Measurements from ENCODE around the gene CSNK1G3.

Gene CSNK1G3

DNA sequence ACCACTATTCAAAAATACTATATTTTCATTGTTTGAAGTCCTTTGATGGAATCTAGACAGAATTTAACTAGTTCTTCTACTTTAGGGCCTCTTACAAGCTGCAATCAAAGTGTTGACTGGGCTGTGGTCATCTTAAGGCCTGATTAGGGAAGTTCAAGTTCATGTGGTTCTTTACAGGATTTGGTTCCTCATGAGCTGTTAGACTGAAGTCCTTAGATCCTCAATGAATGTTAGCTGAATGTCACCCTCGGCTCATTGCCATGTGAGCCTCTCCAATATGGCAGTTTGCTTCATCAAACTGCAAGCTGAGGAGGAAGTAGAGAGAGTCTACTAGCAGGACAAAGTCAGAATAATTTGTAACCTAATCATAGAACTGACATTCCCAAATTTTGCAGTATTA lies 135.1 kb downstream of the CSNK1G3 start:
- no peak for DNase-seq (ENCODE audit: low read depth)

- DNase-seq (ENCODE audit: low read depth), result no peak
Observed at GRCh38 chr5:123651234-123651633, 139.3 kb downstream of the CSNK1G3 start.

GRCh38 chr5:123659011-123659410 lies 147.0 kb downstream of the CSNK1G3 start:
- peak; percentile 18 for DNase-seq (ENCODE audit: low read depth)

DNA sequence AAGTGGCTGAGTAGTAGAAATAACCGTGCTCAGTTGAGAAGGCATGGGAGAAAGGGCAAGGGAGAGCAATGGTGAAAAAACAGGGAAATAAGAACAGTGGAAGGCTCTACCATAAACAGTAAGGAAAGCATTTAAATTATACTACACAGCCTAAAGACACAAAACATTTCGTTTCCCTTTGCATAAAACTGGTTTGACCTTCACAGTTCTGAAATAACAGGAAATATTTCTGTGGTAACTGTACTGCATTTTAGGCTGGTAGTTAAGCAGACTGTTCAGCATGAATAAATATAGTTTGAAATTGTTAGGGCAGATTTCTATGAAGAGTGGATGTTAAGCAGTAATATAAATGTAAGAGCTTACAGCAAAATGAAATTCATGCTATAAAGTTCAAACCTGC lies 147.5 kb downstream of the CSNK1G3 start:
- DNase-seq (ENCODE audit: low read depth), result peak; percentile 8

GRCh38 chr5:123664961-123665360 lies 153.0 kb downstream of the CSNK1G3 start:
- no peak for DNase-seq (ENCODE audit: low read depth)

GRCh38 chr5:123665822-123666371 lies 153.9 kb downstream of the CSNK1G3 start:
- DNase-seq (ENCODE audit: low read depth), result no peak
